GM12878 (cell line): ENCODE results near the gene NAP1L1. TPM values are rescaled to one million over a fixed set of nuclear protein-coding genes. Genes with fewer than 3 reads are reported as not detected.

ENCODE experiments used
- ATAC-seq: fragments of 200-7000 bp; cut with Tn5 transposase; 3 replicates; pipeline ENCODE4 v1.9.1; 2020; ENCODE audit warnings: mild to moderate bottlenecking, moderate library complexity
- BruUV-seq: library from RNA; stranded (reverse); fragments of 400-500 nt; replicated peaks from 2 replicates; lab custom pipeline; 2021; lab: Mats Ljungman, UMichigan
- CTCF ChIA-PET: fragments of 300-600 bp; sonication (Branson Sonifier 250); formaldehyde crosslinking; extraction: SDS; loops from one replicate; lab custom pipeline; 2021; ENCODE audit warnings: inconsistent platforms; lab: Yijun Ruan, JAX
- POLR2A ChIA-PET: fragments of 350-600 bp; formaldehyde crosslinking; extraction: SDS; loops from one replicate; lab custom pipeline; 2021; ENCODE audit warnings: inconsistent platforms; lab: Charles Lee
- RAD21 ChIA-PET: fragments of 300-600 bp; sonication (Branson Sonifier 250); formaldehyde crosslinking; loops from one replicate; lab custom pipeline; 2023; ENCODE audit warnings: antibody characterized with exemption; ENCODE audit not compliant: unreplicated experiment; lab: Charles Lee
- SMC1A ChIA-PET: fragments of 300-600 bp; sonication (Branson Sonifier 250); formaldehyde crosslinking; loops from one replicate; lab custom pipeline; 2023; ENCODE audit not compliant: unreplicated experiment, uncharacterized antibody; lab: Charles Lee
- DNase-seq: peaks from one replicate; pipeline ENCODE4 v3.0.0-alpha.2; 2011; ENCODE audit warnings: low read depth, low spot score
- FAIRE-seq: peaks from 3 replicates; lab custom pipeline; 2011; peaks lifted over from hg19 to GRCh38; lab: Jason Lieb, UNC
- H2AFZ ChIP-seq: 2 replicates; pipeline ENCODE4 v1.6.0; 2011; ENCODE audit warnings: low read depth, low read length, control low read depth; ENCODE audit not compliant: control insufficient read depth
- H3K27ac ChIP-seq: 2 replicates; pipeline ENCODE4 v1.5.1; 2011; ENCODE audit warnings: control low read depth; ENCODE audit not compliant: control insufficient read depth, insufficient read depth
- H3K27me3 ChIP-seq, 2 experiments: replicated peaks in 1 of 2; 2 replicates each; pipeline versions ENCODE4 v1.6.0 to v1.6.1; 2011; ENCODE audit warnings: low read length in 1 of 2; ENCODE audit not compliant: control insufficient read depth in 2 of 2, insufficient read depth in 2 of 2
- H3K36me3 ChIP-seq, 2 experiments: 2 replicates each; pipeline ENCODE4 v1.5.1; 2011; ENCODE audit warnings: low read length in 1 of 2; ENCODE audit not compliant: control insufficient read depth in 2 of 2, insufficient read depth in 2 of 2
- H3K4me1 ChIP-seq: 2 replicates; pipeline ENCODE4 v1.6.1; 2011; ENCODE audit warnings: mild to moderate bottlenecking, low read length, moderate library complexity, mixed read lengths; ENCODE audit not compliant: control insufficient read depth, insufficient read depth
- H3K4me2 ChIP-seq: 2 replicates; pipeline ENCODE4 v1.6.0; 2011; ENCODE audit warnings: control low read depth; ENCODE audit not compliant: control insufficient read depth, insufficient read depth
- H3K4me3 ChIP-seq: fragments of 200-600 bp; sonication (generic); 2 replicates; pipeline ENCODE4 v1.5.1; 2016
- H3K79me2 ChIP-seq: 2 replicates; pipeline ENCODE4 v1.6.0; 2011; ENCODE audit warnings: low read length; ENCODE audit not compliant: control insufficient read depth, insufficient read depth
- H3K9ac ChIP-seq: 2 replicates; pipeline ENCODE4 v1.8.0; 2011; ENCODE audit warnings: low read length, control low read depth, mixed read lengths; ENCODE audit not compliant: control insufficient read depth, insufficient read depth
- H3K9me3 ChIP-seq: replicated peaks from 3 replicates; pipeline ENCODE4 v1.5.1; 2011; ENCODE audit warnings: mild to moderate bottlenecking, low read length; ENCODE audit not compliant: control insufficient read depth, insufficient read depth
- H4K20me1 ChIP-seq: 2 replicates; pipeline ENCODE4 v1.6.0; 2011; ENCODE audit not compliant: control insufficient read depth, insufficient read depth
- CBX5 ChIP-seq: sonication (generic); IDR thresholded peaks from 2 replicates; pipeline ENCODE4 v1.6.1; 2016; ENCODE audit warnings: low read depth, moderate library complexity, mild to moderate bottlenecking, inconsistent platforms
- CREM ChIP-seq: IDR thresholded peaks from 2 replicates; pipeline ENCODE4 v1.6.1; 2014; ENCODE audit warnings: antibody characterized with exemption, low read depth
- CUX1 ChIP-seq: IDR thresholded peaks from 2 replicates; pipeline ENCODE4 v1.6.1; 2012; ENCODE audit warnings: improper control_type of control experiment, low read depth, low read length; ENCODE audit not compliant: insufficient replicate concordance
- FOS ChIP-seq: IDR thresholded peaks from 3 replicates; pipeline ENCODE4 v1.6.1; 2011; ENCODE audit warnings: borderline replicate concordance; ENCODE audit not compliant: insufficient read length; ENCODE audit errors: extremely low read depth
- IRF4 ChIP-seq: IDR thresholded peaks from 2 replicates; pipeline ENCODE4 v1.6.1; 2011; ENCODE audit warnings: low read depth, low read length
- MAX ChIP-seq: IDR thresholded peaks from 2 replicates; pipeline ENCODE4 v1.6.1; 2012; ENCODE audit warnings: low read depth, low read length, improper control_type of control experiment
- PAX8 ChIP-seq: fragments of 450-650 bp; IDR thresholded peaks from 2 replicates; pipeline ENCODE4 v1.6.1; 2017; ENCODE audit warnings: mild to moderate bottlenecking, moderate library complexity
- RB1 ChIP-seq: fragments of 450-650 bp; formaldehyde crosslinking; IDR thresholded peaks from 2 replicates; pipeline ENCODE4 v1.6.1; 2017; ENCODE audit warnings: mild to moderate bottlenecking, borderline replicate concordance
- USF2 ChIP-seq: IDR thresholded peaks from 2 replicates; pipeline ENCODE4 v1.6.1; 2011; ENCODE audit warnings: low read depth, low read length, improper control_type of control experiment, borderline replicate concordance
- ZNF384 ChIP-seq: IDR thresholded peaks from 2 replicates; pipeline ENCODE4 v1.6.1; 2012; ENCODE audit warnings: low read depth, mild to moderate bottlenecking, low read length, improper control_type of control experiment, borderline replicate concordance
- WGBS: methylation state at CpG from one replicate; pipeline ENCODE4 v1.1.6; 2016; ENCODE audit warnings: low lambda C conversion rate; ENCODE audit not compliant: insufficient replicate concordance, insufficient coverage; ENCODE audit errors: missing lambda C conversion rate; 5-methylcytosine and 5-hydroxymethylcytosine counted together
- in situ Hi-C: fragments of 300-500 bp; cut with MboI; formaldehyde crosslinking; loops from 9 replicates; pipeline ENCODE4 v1.14.3; 2018; ENCODE audit warnings: mixed read lengths
- intact Hi-C: fragments of 100-400 bp; cut with micrococcal nuclease; formaldehyde crosslinking; loops from one replicate; pipeline ENCODE4 v1.14.2; 2022; ENCODE audit not compliant: unreplicated experiment
- polyA plus RNA-seq, 11 experiments: library from polyadenylated mRNA; depleted of rRNA in 4 of 11; unstranded in 6 of 11; stranded (reverse) in 5 of 11; fragments of >200 nt; fragmentation: Nextera tagmentation in 4 of 11; fragmentation: Illumina TruSeq in 1 of 11; extraction: Ambion mirVana in 4 of 11; extraction: Trizol in 1 of 11; gene quantifications; 1 replicate in 1 of 11; 2 replicates in 10 of 11; pipeline versions ENCODE4 v1.2.1 to v1.2.3, GENCODE V29; 2011 to 2016; ENCODE audit warnings: inconsistent platforms in 2 of 11, missing spikeins in 2 of 11, low read depth in 1 of 11
- total RNA-seq, 4 experiments: library from RNA; depleted of rRNA in 3 of 4; stranded (reverse); fragments of >200 nt in 3 of 4; fragmentation: Illumina TruSeq in 1 of 4; extraction: Trizol in 1 of 4; gene quantifications; 2 replicates each; pipeline versions ENCODE4 v1.2.1 to v1.2.3, GENCODE V29; 2013 to 2021

The NAP1L1 gene
- total and polyA plus RNA-seq, 10 of the 15 experiments (the other 5 are each of a cell fraction or from before 2014, with no cell fraction given), result 256 to 1,036 (median 536) TPM

GRCh38 chr12:76014007-76014406, 70.5 kb downstream of the NAP1L1 start:
- Histone ChIP-seq H3K27me3 (no peaks in the 10 kb centered on the region), H3K4me3 (no peak overlapping the region), H3K36me3 (no peaks in the 10 kb centered on the region), H3K27ac (no peak overlapping the region), H3K4me2 (no peak overlapping the region), H3K4me1 (no peaks in the 10 kb centered on the region), H4K20me1 (no peaks in the 10 kb centered on the region), H3K79me2 (no peaks in the 10 kb centered on the region), H2AFZ (no peak overlapping the region), H3K9ac (no peak overlapping the region), H3K9me3 (no peaks in the 10 kb centered on the region)
- ChIA-PET CTCF (no interaction called here), RAD21 (no interaction called here), POLR2A (no interaction called here), SMC1A (interaction anchor here (1.1 to 2.0 kb wide), 3 partner anchors 11 to 373 kb away, joined by 3 to 7 read pairs (median 3); no protein-coding TSS in a partner anchor)
- TF ChIP-seq PAX8 (no peak), USF2 (no peak), CUX1 (no peak), ZNF384 (no peak), CREM (no peak), MAX (no peak), FOS (no peak), IRF4 (no peak), RB1 (no peak), CBX5 (no peak)
- intact Hi-C loops (no loop called here), in situ Hi-C loops (no loop called here)
- ATAC-seq (no peak), FAIRE-seq (no peak), DNase-seq (no peak)
- WGBS, result 66% methylated on average over 8 of the region's 8 CpGs
- no TSS peak for BruUV-seq
